Thymus (tissue), 11 donors: ENCODE data around the gene SVEP1. TPM values are rescaled to one million over a fixed set of nuclear protein-coding genes. Genes with fewer than 3 reads are reported as not detected.

Experiments
- DNase-seq, 9 donors: peaks; one replicate each; pipeline ENCODE4 v3.0.0-alpha.2; 2013; ENCODE audit warnings: low spot score in 9 of 9, low read depth in 6 of 9, missing footprints in 1 of 9
- H3K27ac ChIP-seq, 2 donors: one replicate each; pipeline ENCODE4 v1.5.1; 2013; ENCODE audit warnings: control low read depth in 1 of 2, low read depth in 1 of 2, low read length in 1 of 2, mild to moderate bottlenecking in 1 of 2, moderate library complexity in 1 of 2
- H3K27me3 ChIP-seq, 2 donors: one replicate each; pipeline ENCODE4 v1.5.1; 2013; ENCODE audit warnings: low read length in 1 of 2; ENCODE audit not compliant: control insufficient read depth in 2 of 2, insufficient read depth in 1 of 2
- H3K36me3 ChIP-seq, 2 donors: one replicate each; pipeline ENCODE4 v1.5.1; 2013; ENCODE audit warnings: low read length in 1 of 2, mild to moderate bottlenecking in 1 of 2, moderate library complexity in 1 of 2; ENCODE audit not compliant: control insufficient read depth in 2 of 2, insufficient read depth in 2 of 2
- H3K4me1 ChIP-seq, 2 donors: one replicate each; pipeline ENCODE4 v1.5.1; 2013; ENCODE audit warnings: low read length in 2 of 2; ENCODE audit not compliant: control insufficient read depth in 2 of 2, insufficient read depth in 2 of 2
- H3K4me3 ChIP-seq, 2 donors: one replicate each; pipeline ENCODE4 v1.5.1; 2013; ENCODE audit warnings: low read length in 2 of 2, control low read depth in 1 of 2, mild to moderate bottlenecking in 1 of 2
- H3K9me3 ChIP-seq, 2 donors: one replicate each; pipeline ENCODE4 v1.5.1; 2013; ENCODE audit warnings: low read length in 1 of 2, mild to moderate bottlenecking in 1 of 2; ENCODE audit not compliant: control insufficient read depth in 2 of 2, insufficient read depth in 1 of 2
- WGBS: extraction: QIAGEN DNeasy Blood & Tissue Kit; methylation state at CpG from one replicate; pipeline ENCODE4 v1.1.7; 2013; 5-methylcytosine and 5-hydroxymethylcytosine counted together
- polyA plus RNA-seq: library from polyadenylated mRNA; stranded (reverse); fragments of 200-250 nt; gene quantifications from one replicate; pipeline ENCODE4 v1.2.3, GENCODE V29; 2013
- total RNA-seq: library from RNA; stranded (reverse); fragments of 120-200 nt; gene quantifications from one replicate; pipeline ENCODE4 v1.2.4, GENCODE V29; 2013
- donor health status: healthy.

The SVEP1 gene
- total and polyA plus RNA-seq, 2 donors, result 0.52 to 1.2 TPM

- peak in 2 of 9 donors; percentile 3 to 6 for DNase-seq
- no peaks in the 10 kb centered on the region for H3K9me3 ChIP-seq
- no peak overlapping the region for H3K27ac ChIP-seq
- WGBS, result 31% methylated on average over 3 of the region's 3 CpGs
- H3K4me1 ChIP-seq, result no peaks in the 10 kb centered on the region
- H3K36me3 ChIP-seq, result no peaks in the 10 kb centered on the region
- no peaks in the 10 kb centered on the region for H3K27me3 ChIP-seq
- H3K4me3 ChIP-seq, result no peak overlapping the region
These were observed 127.2 kb downstream of the SVEP1 start for GRCh38 chr9:110452227-110452801.

DNA sequence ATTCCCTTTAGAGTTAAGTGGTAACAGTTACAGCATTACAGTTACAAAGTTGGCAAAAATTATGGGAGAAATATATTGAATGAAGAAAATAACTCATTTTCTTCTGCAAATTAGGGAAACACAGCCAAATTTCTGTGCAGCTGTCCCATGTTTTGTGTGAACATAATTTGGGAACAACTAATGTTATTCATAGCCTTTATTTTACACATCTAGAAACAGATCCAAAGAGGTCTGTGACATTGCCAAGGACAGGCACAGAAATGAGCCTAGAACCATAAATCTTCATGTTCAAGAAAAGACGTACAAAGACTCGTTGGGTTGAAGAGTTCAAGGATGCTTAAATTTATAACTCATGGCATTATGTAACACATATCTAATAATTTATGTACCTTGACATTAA lies 127.8 kb downstream of the SVEP1 start:
- Histone ChIP-seq H3K4me3 (no peak overlapping the region), H3K9me3 (no peaks in the 10 kb centered on the region), H3K4me1 (no peaks in the 10 kb centered on the region), H3K27ac (no peak overlapping the region), H3K27me3 (no peaks in the 10 kb centered on the region), H3K36me3 (no peaks in the 10 kb centered on the region)
- no peak for DNase-seq
- WGBS, result 53% methylated on average over 2 of the region's 2 CpGs

- Histone ChIP-seq H3K4me1 (no peaks in the 10 kb centered on the region), H3K4me3 (no peak overlapping the region), H3K36me3 (no peaks in the 10 kb centered on the region), H3K27ac (no peak overlapping the region), H3K27me3 (no peaks in the 10 kb centered on the region), H3K9me3 (no peaks in the 10 kb centered on the region)
- no peak for DNase-seq
These were observed 132.1 kb downstream of the SVEP1 start for GRCh38 chr9:110447476-110447875.

GRCh38 chr9:110446171-110446570 lies 133.4 kb downstream of the SVEP1 start:
- no peaks in the 10 kb centered on the region for H3K36me3 ChIP-seq
- no peak for DNase-seq
- H3K27ac ChIP-seq, result no peak overlapping the region
- no peaks in the 10 kb centered on the region for H3K9me3 ChIP-seq
- H3K27me3 ChIP-seq, result no peaks in the 10 kb centered on the region
- no peak overlapping the region for H3K4me3 ChIP-seq
- H3K4me1 ChIP-seq, result no peaks in the 10 kb centered on the region

DNA sequence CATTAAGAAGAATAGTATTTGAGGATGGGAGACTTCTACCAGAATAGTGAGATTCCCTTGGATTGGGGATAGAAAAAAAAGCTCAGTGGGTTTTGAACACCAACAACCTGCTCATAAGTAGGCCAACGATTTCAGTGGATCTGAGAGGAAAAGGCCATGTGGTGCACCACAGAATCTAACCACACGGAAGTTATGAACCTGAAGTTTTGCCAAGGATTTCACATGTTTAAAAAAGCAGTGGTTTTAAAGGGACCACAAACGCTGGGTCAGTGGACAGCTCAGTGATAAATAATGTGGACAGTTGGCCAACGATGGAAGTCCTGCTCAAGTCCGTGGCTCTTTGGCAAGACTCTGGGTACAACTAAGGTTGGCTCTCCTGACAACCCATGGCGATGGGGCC lies 134.6 kb downstream of the SVEP1 start:
- 69% methylated on average over 6 of the region's 6 CpGs for WGBS
- H3K4me3 ChIP-seq, result no peak overlapping the region
- no peaks in the 10 kb centered on the region for H3K36me3 ChIP-seq
- H3K27ac ChIP-seq, result no peak overlapping the region
- H3K4me1 ChIP-seq, result no peaks in the 10 kb centered on the region
- no peaks in the 10 kb centered on the region for H3K27me3 ChIP-seq
- no peak for DNase-seq
- H3K9me3 ChIP-seq, result no peaks in the 10 kb centered on the region

DNA sequence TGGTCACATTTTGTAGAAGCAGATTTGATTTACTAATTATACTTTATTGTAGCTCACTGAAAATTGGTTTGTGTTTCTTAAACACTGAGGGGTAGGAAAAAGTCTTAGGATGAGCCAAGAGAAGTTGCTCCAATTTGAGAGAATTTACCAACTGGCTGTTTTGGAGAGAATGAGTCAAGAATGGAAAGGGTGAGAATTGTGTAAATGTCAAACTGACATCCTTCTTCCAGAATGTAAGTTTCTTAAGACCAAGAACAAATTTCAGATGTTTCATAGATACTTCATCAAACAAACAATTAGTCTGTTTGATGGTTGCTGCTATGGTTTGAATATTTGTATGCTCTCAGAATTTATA lies 135.7 kb downstream of the SVEP1 start:
- Histone ChIP-seq H3K36me3 (no peaks in the 10 kb centered on the region), H3K27ac (no peak overlapping the region), H3K9me3 (no peaks in the 10 kb centered on the region)

GRCh38 chr9:110443146-110443865 lies 136.2 kb downstream of the SVEP1 start:
- no peak for DNase-seq

More for the DNA sequence above, 135.7 kb downstream of the SVEP1 start:
- H3K27me3 ChIP-seq, result no peaks in the 10 kb centered on the region
- DNase-seq, result no peak
- no peaks in the 10 kb centered on the region for H3K4me1 ChIP-seq
- no peak overlapping the region for H3K4me3 ChIP-seq

GRCh38 chr9:110440796-110441195 lies 138.7 kb downstream of the SVEP1 start:
- no peaks in the 10 kb centered on the region for H3K36me3 ChIP-seq
- no peaks in the 10 kb centered on the region for H3K9me3 ChIP-seq
- H3K27ac ChIP-seq, result no peak overlapping the region
- WGBS, result 94% methylated on average over 3 of the region's 3 CpGs
- H3K27me3 ChIP-seq, result no peaks in the 10 kb centered on the region
- no peak for DNase-seq
- H3K4me1 ChIP-seq, result no peaks in the 10 kb centered on the region
- no peak overlapping the region for H3K4me3 ChIP-seq

More at GRCh38 chr9:110443146-110443865, 136.2 kb downstream of the SVEP1 start:
- 88% methylated on average over 3 of the region's 3 CpGs for WGBS
- H3K27me3 ChIP-seq, result no peaks in the 10 kb centered on the region
- H3K4me3 ChIP-seq, result no peak overlapping the region
- no peaks in the 10 kb centered on the region for H3K36me3 ChIP-seq
- no peaks in the 10 kb centered on the region for H3K4me1 ChIP-seq
- H3K27ac ChIP-seq, result no peak overlapping the region
- H3K9me3 ChIP-seq, result no peaks in the 10 kb centered on the region

GRCh38 chr9:110440172-110440571 lies 139.4 kb downstream of the SVEP1 start:
- Histone ChIP-seq H3K4me1 (no peaks in the 10 kb centered on the region), H3K36me3 (no peaks in the 10 kb centered on the region), H3K27ac (no peak overlapping the region), H3K9me3 (no peaks in the 10 kb centered on the region), H3K27me3 (no peaks in the 10 kb centered on the region), H3K4me3 (no peak overlapping the region)
- WGBS, result 85% methylated on average over 4 of the region's 4 CpGs
- no peak for DNase-seq
